HG03575 (cell line): ENCODE data around the gene HSH2D.
"Not testable (repeated sequence)": the region's sequence is repeated elsewhere in the genome, so short reads cannot be mapped to it uniquely, and the experiment has no call there.

Source experiments
- ATAC-seq: cut with Tn5 transposase; IDR thresholded peaks from one replicate; pipeline ENCODE4 v1.9.1; 2021; ENCODE audit not compliant: unreplicated experiment, insufficient number of reproducible peaks, low FRiP score; ENCODE audit errors: extremely low read depth

The HSH2D gene

DNA sequence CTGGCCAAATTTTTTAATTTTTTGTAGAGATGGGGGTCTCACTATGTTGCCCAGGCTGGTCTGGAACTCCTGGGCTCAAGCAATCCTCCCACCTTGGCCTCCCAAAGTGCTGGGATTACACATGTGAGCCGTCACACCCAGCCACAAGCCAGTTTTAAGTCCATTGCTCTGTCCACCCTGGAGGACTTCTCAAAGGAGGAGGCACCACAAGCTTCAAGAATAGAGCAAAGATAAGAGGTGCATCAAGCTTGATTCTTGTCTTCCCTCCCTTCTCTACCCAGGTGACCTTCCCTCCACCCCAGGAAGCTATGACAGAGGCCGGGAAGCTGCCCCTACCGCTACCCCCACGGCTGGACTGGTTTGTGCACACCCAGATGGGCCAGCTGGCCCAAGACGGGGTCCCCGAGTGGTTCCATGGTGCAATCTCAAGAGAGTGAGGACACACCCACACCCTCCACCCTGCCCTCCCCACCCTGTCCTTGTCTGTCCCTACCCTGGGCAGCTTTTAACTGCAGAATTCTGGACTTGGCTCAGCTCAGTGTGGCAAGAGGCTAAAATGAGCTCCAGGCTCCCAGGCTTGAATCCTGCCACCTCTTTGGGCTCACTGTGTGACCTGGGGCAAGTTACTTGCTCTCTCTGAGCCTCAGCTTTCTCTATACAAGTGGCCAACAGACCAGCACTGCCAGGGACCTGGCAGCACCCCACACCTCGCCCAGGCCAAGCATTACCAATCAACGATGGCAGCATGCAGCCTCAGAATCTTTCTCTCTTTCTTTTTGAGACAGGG is 5.2 kb downstream of the HSH2D start:
- no peak for ATAC-seq

- ATAC-seq: no peak
Measured at GRCh38 chr19:16153582-16154336, 10.3 kb downstream of the HSH2D start.

GRCh38 chr19:16154557-16154956 is 11.1 kb downstream of the HSH2D start:
- ATAC-seq: no peak

- no peak for ATAC-seq
Measured at GRCh38 chr19:16155128-16155527, 11.6 kb downstream of the HSH2D start.

DNA sequence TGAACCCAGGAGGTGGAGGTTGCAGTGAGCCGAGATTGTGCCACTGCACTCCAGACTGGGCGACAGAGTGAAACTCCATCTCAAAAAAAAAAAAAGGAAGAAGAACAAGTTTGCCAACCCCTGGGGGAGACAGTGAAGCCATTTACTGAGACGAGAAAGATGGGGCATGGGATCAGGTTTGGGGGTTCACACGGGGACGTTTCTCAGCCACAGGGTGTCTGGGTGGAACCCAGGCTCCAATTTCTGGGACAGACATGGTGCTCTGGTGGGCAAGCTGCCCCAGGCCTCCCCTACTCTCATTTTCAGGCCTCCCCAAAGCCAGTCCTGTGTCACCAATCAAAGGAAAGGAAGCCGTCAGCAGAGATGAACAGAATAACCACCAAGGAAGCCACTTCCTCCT is 13.4 kb downstream of the HSH2D start:
- ATAC-seq: no peak

GRCh38 chr19:16157601-16158000 is 14.1 kb downstream of the HSH2D start:
- ATAC-seq: no peak

DNA sequence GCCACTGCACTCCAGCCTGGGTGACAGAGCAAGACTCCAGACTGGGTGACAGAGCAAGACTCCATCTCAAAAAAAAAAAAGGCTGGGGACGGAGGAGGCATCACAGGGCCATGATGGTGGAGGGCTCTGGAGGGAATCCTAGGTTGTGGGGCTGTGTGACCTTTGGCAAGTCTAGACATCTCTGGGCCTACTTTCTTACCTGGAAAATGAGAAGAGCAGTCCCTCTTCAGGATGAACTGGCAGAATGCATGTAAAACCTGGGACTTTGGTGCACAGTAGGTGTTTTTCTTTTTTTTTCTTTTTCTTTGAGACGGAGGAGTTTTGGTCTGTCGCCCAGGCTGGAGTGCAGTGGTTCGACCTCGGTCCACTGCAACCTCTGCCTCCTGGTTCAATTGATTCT is 16.2 kb downstream of the HSH2D start:
- no peak for ATAC-seq

- ATAC-seq: no peak
Measured at GRCh38 chr19:16160445-16160942, 17.0 kb downstream of the HSH2D start.

DNA sequence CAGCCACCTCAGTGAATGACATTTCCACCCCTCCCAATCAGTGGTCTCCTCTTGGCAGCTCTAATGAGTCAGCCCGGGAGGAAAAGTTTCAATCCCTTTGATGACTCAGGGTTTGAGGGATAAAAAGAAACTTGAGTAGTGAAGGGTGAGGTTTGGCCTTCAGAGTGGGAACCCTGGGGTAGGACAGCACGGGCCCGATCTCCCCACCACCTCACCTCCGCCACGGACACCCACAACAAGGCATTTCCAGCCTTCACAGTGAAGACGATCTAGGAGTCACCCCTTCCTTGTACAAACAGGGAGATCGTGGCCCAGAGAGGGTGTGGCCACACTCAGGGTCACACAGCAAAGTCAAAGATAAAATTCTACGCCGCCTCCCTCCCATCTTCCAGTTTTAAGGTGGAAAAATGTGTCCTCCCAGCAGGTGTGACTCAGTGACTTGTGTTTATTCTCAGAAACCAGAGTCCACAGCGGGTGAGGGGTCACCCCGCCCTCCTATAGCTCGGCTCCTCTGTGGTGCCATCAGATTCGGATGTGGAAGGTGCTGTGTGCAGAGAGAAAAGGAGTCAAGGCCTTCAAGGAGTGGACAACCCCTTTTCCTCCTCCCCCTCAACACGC is 17.6 kb downstream of the HSH2D start:
- ATAC-seq: no peak

- no peak for ATAC-seq
Measured at GRCh38 chr19:16161840-16162239, 18.4 kb downstream of the HSH2D start.

GRCh38 chr19:16164222-16164890 is 20.9 kb downstream of the HSH2D start:
- no peak for ATAC-seq

- no peak for ATAC-seq
Measured at GRCh38 chr19:16166417-16166816, 22.9 kb downstream of the HSH2D start.

GRCh38 chr19:16167055-16167454 is 23.6 kb downstream of the HSH2D start:
- ATAC-seq: no peak

DNA sequence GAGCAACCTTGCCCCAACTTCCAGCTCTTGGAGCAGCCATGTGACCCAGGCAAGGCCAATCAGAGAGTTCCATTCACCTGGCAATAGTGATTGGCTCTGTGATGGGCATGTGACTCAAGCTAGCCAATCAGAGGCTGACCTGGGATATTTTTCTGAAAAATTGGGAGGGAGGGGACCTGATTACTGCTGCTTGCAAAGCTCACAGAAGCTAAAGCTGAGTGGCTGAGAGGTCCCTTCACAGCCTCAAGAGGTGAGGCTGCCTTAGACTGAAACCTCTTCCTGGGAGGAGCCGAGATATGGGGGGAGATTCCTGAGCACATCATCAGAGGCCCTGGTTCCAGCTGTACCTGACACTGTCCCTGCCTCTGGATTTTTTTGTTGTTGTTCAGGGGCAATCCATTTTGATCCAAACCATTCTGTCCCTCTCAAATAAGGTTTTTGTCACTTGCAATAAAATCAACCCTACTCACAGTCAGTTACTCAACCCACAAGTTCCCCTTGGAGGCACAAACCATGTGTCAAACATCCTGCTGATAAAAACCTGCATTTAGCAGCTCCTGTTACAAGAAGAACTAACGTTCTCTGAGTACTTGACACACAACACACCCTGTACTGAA is 25.1 kb downstream of the HSH2D start:
- ATAC-seq: no peak

DNA sequence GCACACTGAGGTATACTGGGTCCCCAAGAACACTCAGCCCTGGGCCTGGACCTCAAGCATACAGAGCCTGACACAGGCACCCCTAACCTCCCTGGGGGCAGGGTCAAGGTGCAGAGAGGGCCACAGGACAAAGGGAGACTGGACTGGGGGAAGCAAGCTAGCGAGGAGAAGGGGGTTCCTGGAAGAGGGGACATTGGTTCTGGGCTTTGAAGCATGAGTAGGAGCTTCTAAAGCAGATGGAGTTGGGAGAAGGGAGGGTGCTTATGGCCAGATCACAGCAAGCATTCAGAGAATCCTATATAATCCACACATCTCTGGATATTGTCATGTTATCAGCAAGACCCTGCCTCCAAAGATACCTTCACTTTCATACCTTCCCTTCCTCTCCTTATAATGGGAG is 26.6 kb downstream of the HSH2D start:
- no peak for ATAC-seq

DNA sequence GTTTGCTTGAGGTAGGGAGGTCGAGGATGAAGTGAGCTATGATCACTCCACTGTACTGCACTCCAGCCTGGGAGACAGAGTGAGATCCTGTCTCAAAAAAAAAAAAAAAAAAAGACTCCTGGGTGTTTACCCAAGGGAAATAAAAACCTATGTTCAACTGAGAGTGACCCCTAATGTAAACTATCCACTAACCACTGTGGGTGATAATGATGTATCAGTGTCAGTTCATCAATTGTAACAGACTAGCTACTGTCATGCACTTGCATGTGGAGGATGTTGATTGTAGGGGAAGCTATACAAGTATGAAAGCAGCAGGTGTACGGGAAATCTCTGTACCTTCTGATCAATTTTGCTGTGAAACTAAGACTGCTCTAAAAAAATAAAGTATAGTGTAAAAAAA is 32.5 kb downstream of the HSH2D start:
- no peak for ATAC-seq

DNA sequence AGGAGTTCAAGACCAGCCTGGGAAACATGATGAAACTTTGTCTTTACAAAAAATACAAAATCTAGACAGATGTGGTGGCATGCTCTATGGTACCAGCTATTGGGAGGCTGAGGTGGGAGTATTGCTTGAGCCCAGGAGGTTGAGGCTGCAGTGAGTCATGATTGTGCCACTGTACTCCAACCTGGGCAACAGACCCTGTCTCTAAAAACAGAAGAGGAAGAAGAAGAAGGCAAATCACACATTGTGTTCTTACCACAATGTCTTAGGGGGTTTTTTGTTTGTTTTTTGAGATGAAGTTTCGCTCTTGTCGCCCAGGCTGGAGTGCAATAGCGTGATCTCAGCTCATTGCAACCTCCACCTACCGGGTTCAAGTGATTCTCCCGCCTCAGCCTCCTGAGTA is 35.4 kb downstream of the HSH2D start:
- not testable (repeated sequence) for ATAC-seq

- no peak for ATAC-seq
Measured at GRCh38 chr19:16180611-16181010, 37.1 kb downstream of the HSH2D start.

DNA sequence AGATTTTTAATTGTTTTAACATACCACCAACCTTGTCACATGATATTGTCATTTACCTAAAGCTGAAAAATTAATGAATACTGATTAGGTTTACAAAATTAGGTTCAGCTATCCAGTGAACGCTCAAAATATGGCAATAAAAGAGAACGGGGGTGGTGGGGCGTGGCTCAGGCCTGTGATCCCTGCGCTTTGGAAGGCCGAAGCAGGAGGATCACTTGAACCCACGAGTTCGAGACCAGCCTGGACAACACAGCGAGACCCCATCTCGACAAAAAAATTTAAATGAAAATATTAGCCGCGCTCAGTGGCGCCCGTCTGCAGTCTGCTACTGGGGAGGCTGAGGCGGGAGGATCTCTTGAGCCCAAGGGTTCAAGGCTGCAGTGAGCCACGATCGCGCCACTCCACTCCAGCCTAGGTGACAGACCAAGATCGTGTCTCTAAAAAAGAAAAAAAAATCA is 41.2 kb downstream of the HSH2D start:
- no peak for ATAC-seq
